ENCODE results near the gene SPTBN2. TPM values are rescaled to one million over a fixed set of nuclear protein-coding genes. Genes with fewer than 3 reads are reported as not detected.

Gene SPTBN2
- total RNA-seq, 1 experiment from 2014 or later: 17.4 TPM

GRCh38 chr11:66705587-66706335 lies 23.3 kb downstream of the SPTBN2 start:
- no peak for DNase-seq (ENCODE audit: extremely low read depth, low read depth)

- DNase-seq (ENCODE audit: extremely low read depth, low read depth): no peak
These were observed 24.2 kb downstream of the SPTBN2 start for GRCh38 chr11:66704659-66705360.

GRCh38 chr11:66701432-66702240 lies 27.4 kb downstream of the SPTBN2 start:
- no peak for DNase-seq (ENCODE audit: extremely low read depth, low read depth)

- DNase-seq (ENCODE audit: extremely low read depth, low read depth): no peak
These were observed 28.3 kb downstream of the SPTBN2 start for GRCh38 chr11:66700742-66701141.

- no peak for DNase-seq (ENCODE audit: extremely low read depth, low read depth)
These were observed 28.7 kb downstream of the SPTBN2 start for GRCh38 chr11:66700337-66700736.

- no peak for DNase-seq (ENCODE audit: extremely low read depth, low read depth)
These were observed 30.5 kb downstream of the SPTBN2 start for GRCh38 chr11:66698491-66698890.

- DNase-seq (ENCODE audit: extremely low read depth, low read depth): no peak
These were observed 31.0 kb downstream of the SPTBN2 start for GRCh38 chr11:66697988-66698387.

GRCh38 chr11:66696146-66696545 lies 32.9 kb downstream of the SPTBN2 start:
- DNase-seq (ENCODE audit: extremely low read depth, low read depth): no peak

GRCh38 chr11:66694732-66695207 lies 34.2 kb downstream of the SPTBN2 start:
- peak; percentile 94 for DNase-seq (ENCODE audit: extremely low read depth, low read depth)

- DNase-seq (ENCODE audit: extremely low read depth, low read depth): no peak
These were observed 35.0 kb downstream of the SPTBN2 start for GRCh38 chr11:66694056-66694410.

- DNase-seq (ENCODE audit: extremely low read depth, low read depth): no peak
These were observed 35.5 kb downstream of the SPTBN2 start for GRCh38 chr11:66693356-66694055.

GRCh38 chr11:66692871-66693331 lies 36.1 kb downstream of the SPTBN2 start:
- no peak for DNase-seq (ENCODE audit: extremely low read depth, low read depth)

GRCh38 chr11:66692446-66692845 lies 36.6 kb downstream of the SPTBN2 start:
- DNase-seq (ENCODE audit: extremely low read depth, low read depth): no peak

- DNase-seq (ENCODE audit: extremely low read depth, low read depth): no peak
These were observed 37.6 kb downstream of the SPTBN2 start for GRCh38 chr11:66691311-66691980.

GRCh38 chr11:66689661-66690590 lies 39.1 kb downstream of the SPTBN2 start:
- DNase-seq (ENCODE audit: extremely low read depth, low read depth): no peak

- no peak for DNase-seq (ENCODE audit: extremely low read depth, low read depth)
These were observed 40.2 kb downstream of the SPTBN2 start for GRCh38 chr11:66688561-66689534.

GRCh38 chr11:66687831-66688281 lies 41.2 kb downstream of the SPTBN2 start:
- no peak for DNase-seq (ENCODE audit: extremely low read depth, low read depth)
